Progenitor cell of endocrine pancreas (in vitro differentiated cells): Measurements from ENCODE around the gene CNIH3. TPM values are rescaled to one million over a fixed set of nuclear protein-coding genes. Genes with fewer than 3 reads are reported as not detected.

ENCODE experiments used
- DNase-seq: peaks from one replicate; pipeline ENCODE4 v3.0.0; 2021; ENCODE audit warnings: low spot score; ENCODE audit not compliant: unreplicated experiment
- H3K27ac Mint-ChIP-seq: 2 replicates; pipeline ENCODE4 v1.8.0; 2021; ENCODE audit warnings: mild to moderate bottlenecking, moderate library complexity, mixed read lengths
- H3K27me3 Mint-ChIP-seq: 2 replicates; pipeline ENCODE4 v1.8.0; 2021; ENCODE audit warnings: mixed read lengths
- H3K36me3 Mint-ChIP-seq: 2 replicates; pipeline ENCODE4 v1.8.0; 2022; ENCODE audit warnings: mixed read lengths; ENCODE audit not compliant: insufficient read depth
- H3K4me1 Mint-ChIP-seq: 2 replicates; pipeline ENCODE4 v1.8.0; 2021; ENCODE audit warnings: low read depth, mixed read lengths
- H3K4me3 Mint-ChIP-seq: 2 replicates; pipeline ENCODE4 v1.8.0; 2021; ENCODE audit warnings: low read depth, mild to moderate bottlenecking, moderate library complexity, mixed read lengths
- H3K9me3 Mint-ChIP-seq: 2 replicates; pipeline ENCODE4 v1.8.0; 2021; ENCODE audit warnings: low read depth, mixed read lengths
- CTCF ChIP-seq: fragments of 200-600 bp; sonication (generic); IDR thresholded peaks from one replicate; pipeline ENCODE4 v1.5.0; 2021; ENCODE audit warnings: antibody characterized with exemption, mild to moderate bottlenecking; ENCODE audit not compliant: unreplicated experiment
- total RNA-seq: library from RNA; stranded (reverse); gene quantifications from 2 replicates; pipeline ENCODE4 v1.2.1, GENCODE V29; 2021

The CNIH3 gene
- total RNA-seq, 1 donor from 2014 or later: 3.2 TPM

GRCh38 chr1:224763126-224763775 lies 147.1 kb downstream of the CNIH3 start:
- no peak for TF ChIP-seq CTCF
- Mint-ChIP-seq H3K27ac (no peak overlapping the region), H3K4me3 (no peak overlapping the region), H3K36me3 (peaks cover 3% of the 10 kb centered on the region), H3K4me1 (no peaks in the 10 kb centered on the region), H3K27me3 (peaks cover 6% of the 10 kb centered on the region), H3K9me3 (peaks cover 14% of the 10 kb centered on the region)
- DNase-seq: no peak

- H3K27me3 Mint-ChIP-seq: peaks cover 6% of the 10 kb centered on the region
- H3K27ac Mint-ChIP-seq: no peak overlapping the region
Measured at GRCh38 chr1:224766266-224766665, 150.1 kb downstream of the CNIH3 start.

GRCh38 chr1:224767031-224767430 lies 150.9 kb downstream of the CNIH3 start:
- Mint-ChIP-seq H3K36me3 (no peaks in the 10 kb centered on the region), H3K27ac (no peak overlapping the region), H3K4me3 (no peak overlapping the region), H3K27me3 (peaks cover 6% of the 10 kb centered on the region), H3K4me1 (peaks cover 15% of the 10 kb centered on the region), H3K9me3 (no peaks in the 10 kb centered on the region)
- TF ChIP-seq CTCF: no peak
- DNase-seq: no peak

More at GRCh38 chr1:224766266-224766665, 150.1 kb downstream of the CNIH3 start:
- peaks cover 15% of the 10 kb centered on the region for H3K4me1 Mint-ChIP-seq
- no peak for DNase-seq
- H3K9me3 Mint-ChIP-seq: peaks cover 3% of the 10 kb centered on the region
- no peaks in the 10 kb centered on the region for H3K36me3 Mint-ChIP-seq
- TF ChIP-seq CTCF: no peak
- H3K4me3 Mint-ChIP-seq: no peak overlapping the region

GRCh38 chr1:224767676-224768075 lies 151.6 kb downstream of the CNIH3 start:
- TF ChIP-seq CTCF: no peak
- Mint-ChIP-seq H3K27me3 (peaks cover 9% of the 10 kb centered on the region), H3K4me1 (peaks cover 15% of the 10 kb centered on the region), H3K27ac (no peak overlapping the region), H3K4me3 (no peak overlapping the region), H3K36me3 (no peaks in the 10 kb centered on the region), H3K9me3 (no peaks in the 10 kb centered on the region)
- no peak for DNase-seq

- Mint-ChIP-seq H3K27ac (no peak overlapping the region), H3K36me3 (no peaks in the 10 kb centered on the region), H3K9me3 (no peaks in the 10 kb centered on the region), H3K4me1 (peaks cover 15% of the 10 kb centered on the region), H3K4me3 (no peak overlapping the region), H3K27me3 (peaks cover 10% of the 10 kb centered on the region)
- no peak for DNase-seq
- TF ChIP-seq CTCF: no peak
Measured at GRCh38 chr1:224768971-224769370, 152.9 kb downstream of the CNIH3 start.
